Stimulated activated CD4-positive, alpha-beta T cell treated with anti-CD3 and anti-CD28 coated beads, Interleukin-4, amount 100 ng/mL, for 1 hour (primary cell): ENCODE measurements around the gene OR9Q1.
"Not testable (repeated sequence)": the region's sequence is repeated elsewhere in the genome, so short reads cannot be mapped to it uniquely, and the experiment has no call there.

Experiments used
- DNase-seq: peaks from one replicate; pipeline ENCODE4 v3.0.0-alpha.2; 2020

The OR9Q1 gene, protein sequence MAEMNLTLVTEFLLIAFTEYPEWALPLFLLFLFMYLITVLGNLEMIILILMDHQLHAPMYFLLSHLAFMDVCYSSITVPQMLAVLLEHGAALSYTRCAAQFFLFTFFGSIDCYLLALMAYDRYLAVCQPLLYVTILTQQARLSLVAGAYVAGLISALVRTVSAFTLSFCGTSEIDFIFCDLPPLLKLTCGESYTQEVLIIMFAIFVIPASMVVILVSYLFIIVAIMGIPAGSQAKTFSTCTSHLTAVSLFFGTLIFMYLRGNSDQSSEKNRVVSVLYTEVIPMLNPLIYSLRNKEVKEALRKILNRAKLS

DNA sequence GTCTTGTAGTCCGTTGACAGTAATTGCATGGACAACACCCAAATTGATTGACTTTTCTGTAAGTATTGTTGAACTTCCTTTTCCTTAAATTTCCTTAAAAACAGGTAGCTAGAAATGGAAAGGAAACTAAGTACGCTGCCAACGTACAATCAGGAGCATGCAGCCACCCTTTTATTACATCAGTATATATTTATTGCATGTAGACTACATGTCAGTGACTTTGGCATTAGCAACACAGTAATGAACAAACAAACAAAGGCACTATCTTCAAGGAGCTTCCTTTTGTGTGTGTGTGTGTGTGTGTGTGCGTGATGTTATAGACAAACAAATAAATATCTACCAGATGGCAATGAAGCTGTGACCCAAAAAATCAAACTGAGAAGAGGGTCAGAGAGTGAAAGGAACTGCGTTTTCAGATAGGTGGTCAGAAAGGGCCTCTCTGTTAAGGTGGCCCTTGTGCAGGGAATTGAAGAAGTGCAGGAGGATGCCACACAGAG is at the start of gene OR9Q1:
Gene OR9Q1, plus strand, starts transcription at position 447 of the 497 bp plus-strand sequence. CDS start 155,564 bp downstream, outside the sequence.
- no peak for DNase-seq

DNA sequence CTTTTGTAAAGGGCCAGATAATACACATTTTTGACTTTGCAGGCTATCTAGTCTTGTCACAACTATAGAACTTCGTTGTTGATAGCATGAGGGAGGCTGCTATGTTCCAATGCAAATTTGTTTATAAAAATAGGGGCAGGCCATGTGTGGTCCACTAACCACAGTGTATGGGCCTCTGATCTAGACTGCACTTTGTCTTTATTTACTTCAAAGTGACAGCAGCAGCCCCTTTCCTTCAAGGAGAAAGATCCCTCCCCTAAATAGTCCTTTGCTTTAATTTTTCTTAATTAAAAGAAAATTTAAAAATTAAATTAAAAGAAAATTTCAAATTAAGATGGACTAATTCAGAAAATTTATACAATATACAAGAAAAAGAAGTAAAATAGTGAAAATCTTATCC is 49.5 kb upstream of the OR9Q1 start:
- DNase-seq, result no peak

DNA sequence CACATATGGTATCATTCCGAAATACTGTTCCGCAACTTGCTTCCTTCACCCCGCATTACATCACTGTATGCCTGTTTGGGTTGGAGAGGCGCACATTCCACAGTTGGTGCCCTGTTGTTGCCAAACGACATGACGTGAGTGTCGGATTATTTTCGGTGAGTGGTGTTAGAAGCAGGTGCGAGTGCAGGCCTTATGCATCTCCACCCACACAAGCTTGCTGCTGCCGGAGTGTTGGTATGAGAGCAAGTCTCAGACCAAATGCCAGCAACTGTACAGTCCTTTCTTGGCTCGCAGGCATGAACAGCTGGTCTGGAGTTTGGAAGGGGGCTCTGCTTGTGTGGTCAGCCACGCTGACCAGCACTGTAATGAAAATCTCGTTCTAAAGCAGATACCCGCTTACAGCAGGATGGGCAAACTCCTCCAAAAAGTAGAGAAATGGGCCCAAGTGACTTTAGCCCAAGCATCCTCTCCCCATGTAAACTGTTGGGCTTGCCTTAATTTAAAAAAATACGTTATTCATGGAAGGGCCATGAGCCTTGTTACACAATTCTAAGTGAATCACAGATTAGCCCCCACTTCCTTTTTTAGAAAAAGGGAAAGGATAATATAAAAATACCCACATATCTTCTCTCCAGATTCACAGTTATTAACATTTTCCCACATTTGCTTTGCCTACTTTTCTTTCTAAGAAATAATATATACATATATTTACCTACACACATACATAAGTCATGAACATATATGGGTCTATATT is 48.7 kb upstream of the OR9Q1 start:
- DNase-seq, result no peak

DNA sequence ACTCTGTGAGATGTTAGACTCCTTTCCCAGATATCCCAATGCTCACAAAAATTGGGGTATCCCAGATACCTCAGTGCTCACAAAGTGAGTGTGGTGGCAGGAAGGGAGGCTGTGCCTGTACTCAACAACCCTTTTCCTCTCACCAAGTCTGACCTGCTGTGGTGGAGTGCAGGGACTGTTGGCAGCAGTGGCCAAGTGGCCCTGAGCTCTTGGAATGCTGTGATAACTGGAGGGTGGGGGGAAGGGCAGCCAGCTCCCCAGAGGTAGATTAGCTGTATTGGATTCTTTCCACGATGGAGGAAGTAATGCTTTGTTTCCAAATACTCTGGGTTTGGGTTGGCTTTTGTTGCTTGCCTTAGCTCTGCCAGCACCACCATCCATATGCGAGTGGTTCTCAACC is 46.0 kb upstream of the OR9Q1 start:
- DNase-seq, result no peak

DNA sequence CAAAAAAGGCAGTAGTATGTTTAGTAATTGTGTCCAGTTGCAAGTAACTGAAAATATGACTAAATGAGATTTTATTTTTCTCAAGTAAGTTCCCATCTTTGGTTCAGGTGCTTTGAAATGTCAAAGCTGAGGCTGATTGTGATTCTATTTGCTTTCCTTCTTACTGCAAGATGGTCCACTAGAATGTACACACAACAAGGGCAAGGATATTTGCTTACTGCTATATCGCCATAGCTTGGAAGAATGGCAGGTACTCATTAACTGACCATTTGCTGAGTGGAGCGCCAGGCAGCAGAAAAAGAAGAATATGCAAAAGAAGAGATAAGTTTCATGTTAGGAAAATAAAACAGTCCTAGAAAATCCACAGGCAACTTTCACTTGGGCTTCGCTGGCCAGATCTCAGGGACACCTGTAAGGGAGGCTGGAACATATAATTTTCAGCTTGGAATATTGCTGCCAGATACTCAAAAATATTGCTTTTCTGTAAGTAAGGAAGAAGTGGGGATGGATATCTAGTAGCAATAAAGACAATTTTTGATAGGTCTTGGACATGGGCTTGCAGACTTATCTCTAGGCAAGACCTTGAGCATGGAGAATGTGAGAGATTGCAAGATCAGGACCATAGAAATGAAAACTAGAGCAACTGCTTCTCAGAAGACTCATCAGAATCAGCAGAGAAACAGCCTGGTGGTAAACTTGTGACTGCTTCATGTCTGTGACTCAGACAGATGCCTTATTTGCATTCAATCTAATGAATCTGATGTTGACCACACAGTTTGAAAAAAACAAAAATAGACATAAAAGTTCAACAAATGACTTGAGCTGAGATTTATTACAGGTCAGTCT is 44.8 kb upstream of the OR9Q1 start:
- no peak for DNase-seq

DNA sequence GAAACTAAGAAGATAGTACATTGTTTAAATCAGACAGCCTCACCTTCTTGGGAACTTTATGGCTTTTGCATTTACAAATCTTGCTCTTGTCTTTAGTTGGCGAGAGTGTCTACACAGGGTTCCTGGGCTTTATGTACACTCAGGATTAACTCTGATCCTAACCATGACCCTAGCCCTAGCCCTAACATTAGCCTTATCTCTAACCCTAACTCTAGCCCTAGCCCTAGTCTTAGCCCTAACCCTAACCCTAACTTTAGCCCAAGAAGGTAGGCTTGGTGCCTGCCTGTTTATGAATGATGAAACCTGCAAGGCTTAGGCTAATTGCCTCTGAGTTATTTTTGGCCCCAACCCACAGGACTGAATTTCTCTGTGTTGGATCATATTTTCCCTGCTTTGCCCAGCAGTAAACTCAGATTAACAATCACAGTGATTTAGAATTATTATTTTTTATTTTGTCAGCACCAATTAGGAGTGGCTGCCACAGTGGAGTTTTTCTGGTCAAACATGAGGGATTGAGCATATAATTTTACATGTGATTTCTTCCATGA is 44.1 kb upstream of the OR9Q1 start:
- DNase-seq, result no peak

DNA sequence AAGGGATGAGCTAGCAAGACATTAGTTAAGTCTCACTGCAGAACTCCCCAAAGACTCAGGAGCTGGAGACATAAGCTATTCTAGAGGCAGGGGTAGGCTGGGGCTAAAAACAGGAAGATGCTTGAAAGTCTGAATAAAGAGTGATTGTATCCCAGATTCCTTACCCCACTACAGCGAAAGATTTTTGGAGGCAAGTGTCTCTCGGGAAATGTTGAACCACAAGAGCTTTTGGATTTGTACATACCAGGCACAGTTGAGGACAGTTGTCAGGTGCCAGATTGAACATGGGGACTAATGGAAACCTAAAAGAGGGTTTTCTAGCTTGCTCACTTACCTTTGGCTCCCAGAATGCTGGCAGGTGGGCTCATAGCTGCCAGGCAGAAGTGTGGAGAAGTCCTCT is 43.5 kb upstream of the OR9Q1 start:
- DNase-seq, result no peak

DNA sequence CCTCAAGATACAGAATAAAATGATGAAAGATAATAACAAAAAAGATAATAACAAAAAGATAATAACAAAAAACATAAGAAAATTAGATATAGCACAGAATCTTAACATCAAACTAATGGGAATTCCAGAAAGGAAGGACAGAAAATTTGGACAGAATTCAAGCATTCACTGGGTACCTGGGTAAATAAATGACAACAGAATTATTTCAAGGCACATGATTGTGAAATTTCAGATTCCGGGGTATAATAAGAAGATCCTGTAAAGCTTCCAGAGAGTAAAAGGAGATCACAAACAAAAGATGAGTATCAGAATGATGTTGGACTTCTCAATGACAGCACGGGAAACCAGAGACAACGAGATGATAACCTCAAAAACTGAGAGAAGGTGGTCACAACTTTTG is 42.1 kb upstream of the OR9Q1 start:
- no peak for DNase-seq

DNA sequence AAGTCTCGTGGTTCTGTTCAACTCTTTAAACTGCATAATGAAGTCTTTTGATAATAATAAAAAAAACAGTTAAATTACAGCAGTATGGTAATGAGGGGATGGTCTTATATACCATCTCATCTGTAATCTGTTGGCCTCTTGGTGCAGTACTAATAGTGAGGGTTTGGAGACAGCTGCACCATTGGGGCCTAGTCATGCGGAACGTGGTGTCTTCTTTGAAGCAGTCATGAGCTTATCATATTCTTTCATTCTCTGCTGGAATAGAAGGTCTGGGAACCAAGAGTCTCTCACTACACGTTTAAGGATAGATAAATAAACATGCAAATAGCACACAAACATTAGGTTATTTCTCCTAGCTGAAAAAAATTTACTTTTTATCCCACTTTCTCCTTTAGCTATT is 40.9 kb upstream of the OR9Q1 start:
- no peak for DNase-seq

DNA sequence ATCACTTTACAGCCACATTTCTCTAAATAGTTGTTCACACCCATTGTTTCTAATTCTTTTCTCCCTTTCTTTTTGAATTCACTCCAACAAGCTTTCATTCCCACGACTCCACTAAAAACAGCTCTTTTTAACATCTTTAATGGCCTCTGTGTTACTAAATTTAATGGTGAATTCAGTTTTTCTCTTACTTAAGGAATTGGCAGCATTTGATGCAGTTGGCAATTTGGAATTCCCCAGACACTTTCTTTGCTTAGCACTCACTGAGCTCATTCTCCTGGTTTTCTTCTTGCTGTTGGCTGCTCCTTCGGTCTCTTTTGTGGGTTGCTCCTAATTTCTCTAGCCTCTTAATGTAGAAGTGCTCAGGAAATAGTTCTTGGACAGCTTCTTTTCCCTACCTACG is 40.5 kb upstream of the OR9Q1 start:
- no peak for DNase-seq

DNA sequence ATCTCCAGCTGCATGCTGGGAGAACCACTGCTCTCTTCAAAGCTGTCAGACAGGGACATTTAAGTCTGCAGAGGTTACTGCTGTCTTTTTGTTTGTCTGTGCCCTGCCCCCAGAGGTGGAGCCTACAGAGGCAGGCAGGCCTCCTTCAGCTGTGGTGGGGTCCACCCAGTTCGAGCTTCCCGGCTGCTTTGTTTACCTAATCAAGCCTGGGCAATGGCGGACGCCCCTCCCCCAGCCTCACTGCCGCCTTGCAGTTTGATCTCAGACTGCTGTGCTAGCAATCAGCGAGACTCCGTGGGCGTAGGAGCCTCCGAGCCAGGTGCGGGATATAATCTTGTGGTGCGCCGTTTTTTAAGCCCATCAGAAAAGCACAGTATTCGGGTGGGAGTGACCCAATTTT is 24.2 kb upstream of the OR9Q1 start:
- DNase-seq, result not testable (repeated sequence)

DNA sequence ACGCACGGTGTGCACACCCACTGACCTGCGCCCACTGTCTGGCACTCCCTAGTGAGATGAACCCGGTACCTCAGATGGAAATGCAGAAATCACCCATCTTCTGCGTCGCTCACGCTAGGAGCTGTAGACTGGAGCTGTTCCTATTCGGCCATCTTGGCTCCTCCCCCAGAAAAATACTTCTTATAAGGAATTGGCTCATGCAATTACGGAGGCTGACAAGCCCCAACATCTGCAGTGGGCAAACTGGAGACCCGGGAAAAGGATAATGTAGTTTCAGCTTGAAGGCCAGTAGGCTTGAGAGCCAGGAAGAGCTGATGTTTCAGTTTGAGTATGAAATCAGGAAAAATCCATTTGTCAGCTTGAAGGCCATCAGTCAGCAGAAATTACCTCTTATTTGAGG is 23.7 kb upstream of the OR9Q1 start:
- DNase-seq, result not testable (repeated sequence)

DNA sequence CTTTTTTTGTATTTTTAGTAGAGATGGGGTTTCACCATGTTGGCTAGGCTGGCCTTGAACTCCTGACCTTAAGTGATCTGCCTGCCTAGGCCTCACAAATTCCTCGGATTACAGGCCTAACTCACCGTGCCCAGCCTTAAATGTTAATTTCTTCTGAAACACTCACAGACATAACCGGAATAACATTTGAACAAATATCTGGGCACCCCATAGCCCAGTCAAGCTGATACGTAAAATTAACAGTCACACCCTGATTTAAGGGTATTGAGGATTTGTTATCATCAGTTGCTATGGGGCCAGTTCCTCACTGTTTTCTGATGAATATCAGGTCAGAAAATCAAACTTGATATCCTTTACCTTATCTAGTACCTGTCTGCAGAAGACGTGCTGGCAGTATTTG is 23.0 kb upstream of the OR9Q1 start:
- DNase-seq, result no peak

DNA sequence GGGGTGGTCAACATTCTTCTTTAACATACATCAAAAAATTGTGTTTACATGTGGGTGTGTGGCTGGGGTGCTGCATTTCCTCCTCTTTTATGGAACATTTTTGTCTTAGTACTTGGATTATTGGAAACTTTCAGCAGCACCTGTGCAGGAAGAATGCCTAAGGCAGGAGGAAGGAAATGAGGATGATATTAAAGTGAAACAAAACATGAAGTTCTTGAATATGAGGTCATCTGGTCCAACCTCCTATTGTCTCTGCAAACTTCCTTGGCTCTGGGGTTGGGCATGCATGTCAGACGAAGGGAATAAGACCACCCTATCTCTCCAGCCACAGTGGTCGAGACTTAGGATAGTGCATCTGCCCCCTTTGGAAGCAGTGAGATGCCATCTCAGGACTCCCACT is 20.6 kb upstream of the OR9Q1 start:
- DNase-seq, result no peak

DNA sequence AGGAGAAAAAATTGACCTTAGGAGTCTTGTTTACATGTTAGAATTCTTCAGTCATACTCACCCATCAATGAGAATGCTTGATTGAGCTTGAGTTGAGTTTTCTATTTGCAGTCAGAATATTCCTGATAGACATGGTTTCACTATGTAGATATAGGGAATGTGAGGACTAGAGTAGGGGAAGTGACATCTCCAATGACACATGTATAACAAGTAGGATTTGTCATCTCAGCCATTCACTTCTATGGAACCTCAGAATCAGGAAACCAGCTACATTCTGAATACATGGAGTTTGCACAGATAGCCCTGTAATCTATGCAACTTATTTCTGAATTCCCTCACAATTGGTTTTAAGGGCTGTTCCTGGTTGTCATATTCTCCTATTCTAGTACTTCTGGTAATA is 20.1 kb upstream of the OR9Q1 start:
- DNase-seq, result no peak

DNA sequence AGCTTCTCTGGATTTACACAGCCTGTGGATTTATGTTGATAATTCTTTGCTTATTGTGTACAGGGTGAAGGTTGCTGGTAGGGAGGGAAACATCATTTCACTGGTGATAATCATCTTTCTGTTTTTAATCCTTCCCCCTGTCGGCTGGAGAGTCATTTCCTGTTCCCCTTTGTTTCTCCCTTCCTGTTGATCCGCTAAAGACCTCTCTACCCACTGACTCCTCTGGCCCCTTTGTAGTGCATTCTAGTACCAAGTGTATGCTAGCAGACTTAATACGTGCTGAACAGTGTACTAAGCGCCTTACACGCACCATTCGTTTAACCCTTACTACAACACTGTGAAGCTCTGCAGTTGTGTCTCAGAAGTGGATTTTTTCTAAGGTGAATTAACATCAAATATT is 19.0 kb upstream of the OR9Q1 start:
- no peak for DNase-seq

DNA sequence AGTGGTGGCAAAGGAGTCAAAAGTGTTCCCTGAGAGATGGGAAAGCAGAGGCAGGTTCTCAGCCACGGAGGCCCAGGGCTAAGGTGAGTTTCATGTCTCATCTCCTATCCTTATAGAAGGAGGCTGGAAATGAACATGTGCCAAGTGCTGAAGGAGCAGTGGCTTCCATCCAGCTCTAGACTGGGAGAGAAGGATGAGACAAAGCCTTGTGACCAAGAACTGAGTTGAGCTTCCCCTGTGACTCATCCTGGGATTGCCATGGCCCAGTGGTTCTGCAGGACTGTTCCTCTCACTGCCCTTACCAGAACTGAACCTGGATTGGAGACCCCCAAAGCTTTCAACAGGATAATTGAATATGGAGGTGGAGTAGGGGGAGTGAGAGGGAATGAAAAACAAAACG is 16.7 kb upstream of the OR9Q1 start:
- no peak for DNase-seq

DNA sequence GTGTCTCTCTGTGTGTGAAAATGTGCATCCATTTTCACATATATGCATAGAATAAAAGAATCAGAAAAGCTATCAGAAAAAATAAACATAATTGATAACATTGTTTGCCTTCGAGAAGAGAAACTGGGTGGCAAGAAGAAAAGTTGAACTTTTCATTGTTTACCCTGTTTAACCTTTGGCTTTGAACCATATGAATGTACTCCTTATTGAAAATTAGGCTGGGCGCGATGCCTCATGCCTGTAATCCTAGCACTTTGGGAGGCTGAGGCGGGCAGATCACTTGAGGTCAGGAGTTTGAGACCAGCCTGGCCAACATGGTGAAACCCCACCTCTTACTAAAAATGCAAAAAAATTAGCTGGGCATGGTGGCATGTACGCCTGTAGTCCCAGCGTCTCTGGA is 11.9 kb upstream of the OR9Q1 start:
- DNase-seq, result no peak

DNA sequence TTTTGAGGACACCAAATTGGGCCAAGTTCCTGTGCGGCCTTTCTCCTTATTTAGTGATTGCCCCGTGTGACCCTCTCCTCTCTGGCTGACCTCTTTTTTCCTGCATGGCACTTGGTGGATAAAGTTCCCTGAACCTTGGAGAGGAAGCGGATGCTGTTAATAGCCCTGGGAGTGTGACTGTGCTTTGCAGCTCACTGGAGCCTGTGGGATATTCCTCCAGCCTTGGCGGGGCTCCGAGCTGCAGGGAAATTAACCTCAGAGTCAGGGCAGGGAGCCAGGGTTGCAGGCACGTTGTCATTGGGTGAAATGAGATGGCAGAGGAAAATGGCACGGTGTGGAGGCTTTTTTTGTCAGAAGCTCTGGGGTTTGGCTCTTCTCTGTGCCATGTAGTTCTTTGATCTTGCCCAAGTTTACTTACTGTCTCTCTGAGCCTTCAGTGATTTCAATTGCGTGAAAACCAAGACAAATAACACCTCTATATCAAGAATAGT is 965 bp downstream of the OR9Q1 start:
- no peak for DNase-seq

DNA sequence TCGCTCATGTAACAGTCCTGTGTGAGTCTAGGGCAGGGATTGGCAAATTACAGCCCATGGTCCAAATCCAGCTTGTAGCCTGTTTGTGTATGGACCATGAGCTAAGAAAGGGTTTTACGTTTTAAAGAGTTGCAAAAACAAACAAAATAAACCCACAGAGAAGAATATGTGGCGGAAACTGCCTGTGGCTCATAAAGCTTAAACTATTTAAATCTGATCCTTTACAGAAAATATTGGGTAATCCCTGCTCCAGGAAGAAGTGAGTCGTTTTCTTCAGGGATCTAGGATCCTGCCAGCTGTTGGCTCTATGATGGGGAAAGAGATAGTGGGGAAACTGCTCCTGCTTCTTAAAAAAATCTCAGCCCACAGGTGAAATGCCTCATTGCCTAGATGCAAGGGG is 3.7 kb downstream of the OR9Q1 start:
- no peak for DNase-seq

DNA sequence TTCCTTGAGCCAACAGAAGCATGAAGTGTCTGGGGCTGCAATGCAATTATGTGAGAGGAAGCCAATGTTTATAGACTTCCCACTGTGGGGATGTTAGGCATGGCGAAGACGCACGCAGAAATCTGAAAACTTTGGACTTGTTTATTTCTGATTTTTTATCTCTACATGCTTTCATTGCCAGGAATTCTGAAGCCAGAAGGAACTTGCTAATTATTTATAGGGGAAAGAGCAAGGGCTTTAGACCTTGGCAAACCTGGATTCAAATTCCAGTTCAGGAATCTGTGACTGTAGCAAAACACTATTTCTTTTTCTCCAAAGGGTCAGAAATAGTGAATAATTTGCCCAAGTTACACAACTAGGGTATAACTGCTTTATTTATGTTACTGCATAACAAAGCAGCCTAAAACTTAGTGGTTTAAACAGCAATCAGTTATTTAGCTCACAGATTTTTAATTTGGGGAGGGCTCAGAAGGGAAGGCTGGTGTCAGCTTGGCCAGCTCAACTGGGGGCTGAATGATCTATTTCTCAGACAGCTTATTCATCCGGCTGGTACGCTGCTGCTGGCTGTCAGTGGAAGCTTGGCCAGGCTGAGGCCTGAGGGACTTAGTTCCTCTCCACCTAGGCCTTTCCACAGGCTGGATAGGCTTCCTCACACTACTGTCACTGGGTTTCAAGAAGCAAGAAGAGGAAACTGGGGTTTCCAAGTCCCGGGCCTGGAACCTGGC is 5.2 kb downstream of the OR9Q1 start:
- DNase-seq, result no peak

DNA sequence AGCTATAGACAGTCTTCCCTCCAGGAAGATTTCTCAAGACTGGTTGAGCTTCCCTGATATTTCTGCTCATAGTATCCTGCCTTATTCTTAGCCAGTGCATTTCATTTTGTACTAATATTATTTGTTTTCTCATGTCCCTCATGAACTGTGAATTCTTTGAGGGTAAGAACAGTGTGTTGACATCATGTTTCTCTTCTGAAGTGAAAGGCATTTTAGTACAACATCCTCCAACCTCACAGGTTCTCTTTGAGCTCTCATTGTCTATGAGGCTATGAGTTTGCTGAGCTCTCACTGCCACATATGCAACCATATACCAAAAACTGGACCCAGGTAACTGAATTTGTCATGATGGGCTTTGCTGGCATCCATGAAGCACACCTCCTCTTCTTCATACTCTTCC is 7.0 kb downstream of the OR9Q1 start, which contains the start of gene OR6Q1:
Gene OR6Q1, plus strand, starts transcription at position 301 of the 400 bp plus-strand sequence. Its CDS starts 0 bp downstream, at position 301.
- DNase-seq, result no peak
